Suprapubic skin (tissue), 3 donors: ENCODE measurements around the gene ITPRIP.

ENCODE experiments used
- EP300 ChIP-seq: sonication (generic); formaldehyde crosslinking; IDR thresholded peaks from one replicate; pipeline ENCODE4 v1.6.1; 2017; ENCODE audit warnings: antibody characterized with exemption
- POLR2A ChIP-seq, 2 donors: fragments of 450-650 bp; IDR thresholded peaks; one replicate each; pipeline ENCODE4 v1.6.1; 2017; ENCODE audit warnings: antibody characterized with exemption in 2 of 2, mild to moderate bottlenecking in 2 of 2, moderate library complexity in 2 of 2
- TF ChIP-seq, protein P1 (sequence below), 2 donors: fragments of 200-600 bp in 1 of 2; fragments of 450-650 bp in 1 of 2; sonication (generic) in 1 of 2; IDR thresholded peaks; one replicate each; pipeline ENCODE4 v1.5.1; 2016 to 2019; ENCODE audit warnings: antibody characterized with exemption in 2 of 2, mild to moderate bottlenecking in 1 of 2, moderate library complexity in 1 of 2

DNA sequence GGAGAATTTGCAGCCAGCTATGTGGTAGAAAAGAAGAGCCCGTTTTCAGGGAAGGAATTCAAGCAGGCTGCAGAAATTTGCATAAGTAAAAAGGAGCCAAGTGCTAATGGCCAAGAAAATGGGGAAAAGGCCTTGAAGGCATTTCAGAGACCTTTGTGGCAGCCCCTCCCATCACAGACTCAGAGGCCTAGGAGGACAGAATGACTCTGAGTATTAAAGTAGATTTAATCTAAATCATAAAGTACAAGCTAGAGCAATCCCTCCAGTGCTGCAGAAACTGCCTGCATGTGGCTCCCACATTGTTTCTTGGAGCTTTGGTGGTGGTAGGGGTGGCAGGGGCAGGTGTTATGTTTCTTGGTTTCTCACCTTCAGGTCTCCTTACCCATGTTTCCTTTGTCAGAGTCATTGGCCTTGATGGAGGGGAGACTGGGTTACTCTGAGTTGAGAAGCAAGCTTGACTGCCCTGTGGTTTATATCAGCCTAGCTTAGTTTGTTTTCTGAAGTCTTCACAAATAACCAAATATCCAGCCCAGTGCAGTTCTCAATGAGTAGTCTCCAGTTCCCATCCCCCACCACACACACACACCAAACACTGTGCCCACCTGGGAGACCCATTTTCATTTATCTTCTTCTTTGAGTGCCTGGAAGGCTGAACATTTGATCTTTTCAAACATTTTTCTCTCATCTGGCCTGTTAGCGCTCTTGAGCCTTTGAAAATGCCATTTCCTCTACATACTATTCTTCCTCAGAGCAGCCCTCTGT is 34.5 kb downstream of the ITPRIP start:
- TF ChIP-seq, protein P1, sequence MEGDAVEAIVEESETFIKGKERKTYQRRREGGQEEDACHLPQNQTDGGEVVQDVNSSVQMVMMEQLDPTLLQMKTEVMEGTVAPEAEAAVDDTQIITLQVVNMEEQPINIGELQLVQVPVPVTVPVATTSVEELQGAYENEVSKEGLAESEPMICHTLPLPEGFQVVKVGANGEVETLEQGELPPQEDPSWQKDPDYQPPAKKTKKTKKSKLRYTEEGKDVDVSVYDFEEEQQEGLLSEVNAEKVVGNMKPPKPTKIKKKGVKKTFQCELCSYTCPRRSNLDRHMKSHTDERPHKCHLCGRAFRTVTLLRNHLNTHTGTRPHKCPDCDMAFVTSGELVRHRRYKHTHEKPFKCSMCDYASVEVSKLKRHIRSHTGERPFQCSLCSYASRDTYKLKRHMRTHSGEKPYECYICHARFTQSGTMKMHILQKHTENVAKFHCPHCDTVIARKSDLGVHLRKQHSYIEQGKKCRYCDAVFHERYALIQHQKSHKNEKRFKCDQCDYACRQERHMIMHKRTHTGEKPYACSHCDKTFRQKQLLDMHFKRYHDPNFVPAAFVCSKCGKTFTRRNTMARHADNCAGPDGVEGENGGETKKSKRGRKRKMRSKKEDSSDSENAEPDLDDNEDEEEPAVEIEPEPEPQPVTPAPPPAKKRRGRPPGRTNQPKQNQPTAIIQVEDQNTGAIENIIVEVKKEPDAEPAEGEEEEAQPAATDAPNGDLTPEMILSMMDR (IDR thresholded peaks at IDR 0.05): no peak
- TF ChIP-seq EP300: no peak
- no peak for TF ChIP-seq POLR2A (IDR thresholded peaks at IDR 0.05)
